HAP-1 (cell line): ENCODE results near the gene ATXN7L1.

Experiments
- DNase-seq, 2 experiments: peaks; one replicate each; pipeline ENCODE4 v3.0.0-alpha.2; 2016 to 2020; ENCODE audit warnings: low spot score in 2 of 2
- H3K27me3 ChIP-seq: fragments of 250-450 bp; sonication (Bioruptor Pico); 2 replicates; pipeline ENCODE4 v1.5.1; 2020; ENCODE audit warnings: low read depth, mild to moderate bottlenecking, moderate library complexity
- H3K36me3 ChIP-seq: fragments of 250-450 bp; sonication (Bioruptor Pico); replicated peaks from 2 replicates; pipeline ENCODE4 v1.5.1; 2020; ENCODE audit warnings: mild to moderate bottlenecking
- H3K4me1 ChIP-seq: fragments of 250-450 bp; sonication (Bioruptor Pico); 2 replicates; pipeline ENCODE4 v1.5.1; 2020; ENCODE audit warnings: mild to moderate bottlenecking
- H3K4me3 ChIP-seq: fragments of 250-450 bp; sonication (Bioruptor Pico); 2 replicates; pipeline ENCODE4 v1.5.1; 2020; ENCODE audit warnings: mild to moderate bottlenecking, moderate library complexity
- H3K9me3 ChIP-seq: fragments of 250-450 bp; sonication (Bioruptor Pico); 2 replicates; pipeline ENCODE4 v1.5.1; 2020; ENCODE audit warnings: mild to moderate bottlenecking, moderate library complexity
- in situ Hi-C: fragments of 300-500 bp; cut with MboI; formaldehyde crosslinking; loops from 3 replicates; pipeline ENCODE4 v1.14.3; 2020; ENCODE audit warnings: low sequenced_read_pairs, inconsistent platforms, mixed read lengths

Gene ATXN7L1

DNA sequence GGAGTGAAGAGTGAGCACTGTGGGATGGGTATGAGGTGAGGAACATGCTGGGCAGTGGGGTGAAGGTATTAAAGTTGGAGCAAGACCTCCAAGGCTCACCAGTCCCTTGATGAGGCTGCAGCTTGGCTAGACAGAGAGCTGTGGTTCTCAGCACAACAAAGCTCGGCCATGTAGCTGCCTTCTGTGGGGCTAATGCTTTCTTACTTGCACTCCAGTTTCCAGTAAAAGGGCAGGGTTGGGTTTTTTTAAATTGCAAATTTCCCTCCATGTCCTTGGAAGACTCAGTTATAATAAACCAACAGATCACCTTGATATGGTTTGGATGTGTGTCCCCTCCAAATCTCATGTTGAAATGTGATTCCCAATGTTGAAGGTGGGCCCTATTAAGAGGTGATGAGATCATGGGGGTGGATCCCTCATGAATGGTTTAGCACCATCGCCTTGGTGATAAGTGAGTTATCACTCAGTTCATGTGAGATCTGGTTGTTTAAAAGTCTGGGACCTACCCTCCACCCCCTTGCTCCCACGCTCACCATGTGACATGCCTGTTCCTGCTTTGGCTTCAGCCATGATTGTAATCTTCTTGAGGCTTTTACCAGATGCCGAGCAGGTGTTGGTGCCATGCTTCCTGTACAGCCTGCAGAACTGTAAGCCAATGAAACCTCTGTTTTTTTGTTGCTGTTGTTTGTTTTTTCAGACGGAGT lies 55.9 kb downstream of the ATXN7L1 start:
- in situ Hi-C loops: no loop called here
- no peak for DNase-seq
- 0 out of 2 replicates have a peak, but pooled peaks cover 3% of the 10 kb centered on the region for H3K9me3 ChIP-seq
- no peaks in the 10 kb centered on the region for H3K27me3 ChIP-seq
- no peaks in the 10 kb centered on the region for H3K4me1 ChIP-seq
- no peak overlapping the region for H3K4me3 ChIP-seq
- no peaks in the 10 kb centered on the region for H3K36me3 ChIP-seq

DNA sequence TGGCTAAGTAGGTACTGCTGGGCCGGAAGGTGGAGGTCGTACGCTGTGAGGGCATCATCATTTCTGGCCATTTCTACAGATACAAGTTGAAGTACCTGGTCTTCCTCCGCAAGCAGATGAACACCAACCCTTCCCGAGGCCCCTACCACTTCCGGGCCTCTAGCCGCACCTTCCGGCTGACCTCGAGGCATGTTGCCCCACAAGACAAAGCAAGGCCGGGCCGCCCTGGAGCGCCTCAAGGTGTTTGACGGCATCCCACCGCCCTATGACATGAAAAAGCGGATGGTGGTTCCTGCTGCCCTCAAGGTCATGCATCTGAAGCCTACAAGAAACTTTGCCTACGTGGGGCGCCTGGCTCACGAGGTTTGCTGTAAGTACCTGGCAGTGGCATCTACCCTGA lies 56.8 kb downstream of the ATXN7L1 start:
- H3K4me3 ChIP-seq: no peak overlapping the region
- in situ Hi-C loops: no loop called here
- H3K27me3 ChIP-seq: no peaks in the 10 kb centered on the region
- no peaks in the 10 kb centered on the region for H3K4me1 ChIP-seq
- H3K36me3 ChIP-seq: no peaks in the 10 kb centered on the region
- H3K9me3 ChIP-seq: 0 out of 2 replicates have a peak, but pooled peaks cover 3% of the 10 kb centered on the region
- no peak for DNase-seq

DNA sequence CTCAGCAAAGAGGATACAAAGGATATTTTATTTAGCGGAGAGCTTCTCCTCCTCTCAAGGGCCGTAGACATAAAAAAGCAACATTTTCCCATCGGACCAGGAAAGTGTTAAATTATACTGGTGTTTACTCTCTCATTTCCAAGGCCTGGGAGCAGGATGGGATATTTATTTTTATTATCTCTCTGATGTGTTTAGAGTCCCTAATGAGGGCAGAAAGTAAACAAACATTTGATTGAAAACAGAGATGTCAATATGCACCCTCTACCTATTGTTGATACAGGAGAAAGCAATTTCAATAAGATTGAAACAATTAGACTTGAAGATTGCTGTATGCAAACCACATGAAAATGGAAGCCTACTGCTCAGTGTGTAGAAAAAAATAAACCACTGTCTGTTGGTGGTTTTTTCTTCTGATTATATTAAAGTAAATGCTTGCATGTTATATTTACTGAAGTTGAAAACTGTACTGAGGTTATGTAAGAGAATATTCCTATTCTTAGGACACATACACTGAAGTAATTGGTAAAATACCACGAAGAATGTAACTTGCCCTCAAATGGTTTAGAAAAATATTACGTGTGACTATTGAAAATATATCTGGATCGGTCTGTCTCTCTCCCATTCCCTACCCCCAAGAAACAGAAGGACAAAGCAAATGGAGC lies 59.3 kb downstream of the ATXN7L1 start:
- Histone ChIP-seq H3K4me3 (no peak overlapping the region), H3K9me3 (no peaks in the 10 kb centered on the region), H3K27me3 (no peaks in the 10 kb centered on the region), H3K36me3 (no peaks in the 10 kb centered on the region), H3K4me1 (no peaks in the 10 kb centered on the region)
- in situ Hi-C loops: no loop called here
- no peak for DNase-seq

DNA sequence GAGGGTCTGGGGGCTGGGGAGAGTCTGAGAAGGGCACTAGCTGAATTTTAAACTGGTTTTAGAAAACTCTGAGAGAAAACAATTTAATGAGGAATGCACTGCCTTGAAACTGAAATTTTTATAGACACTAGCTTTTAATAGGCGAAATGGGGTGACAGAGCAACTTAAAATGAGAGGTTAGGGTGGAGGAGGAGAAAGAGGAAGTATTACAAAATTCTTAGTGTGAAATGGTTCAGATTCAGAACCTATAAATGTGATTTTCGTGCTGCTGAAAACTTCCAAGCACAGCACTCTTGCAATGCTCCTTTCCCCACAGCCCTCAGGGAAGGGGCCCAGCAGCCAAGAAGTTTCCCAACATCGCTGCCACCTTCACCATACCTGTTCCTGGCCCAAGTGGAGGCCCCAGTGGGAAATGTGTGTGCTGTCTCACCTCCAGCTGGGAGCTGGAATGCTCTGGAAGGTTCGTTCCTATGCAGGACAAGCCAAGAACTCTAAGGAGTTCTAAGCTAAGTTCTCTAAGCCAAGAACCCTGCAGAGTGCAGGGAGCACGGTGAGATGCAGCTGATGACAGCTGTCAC lies 60.0 kb downstream of the ATXN7L1 start:
- Histone ChIP-seq H3K9me3 (no peaks in the 10 kb centered on the region), H3K4me3 (no peak overlapping the region), H3K36me3 (no peaks in the 10 kb centered on the region), H3K4me1 (no peaks in the 10 kb centered on the region), H3K27me3 (no peaks in the 10 kb centered on the region)
- no peak for DNase-seq
- in situ Hi-C loops: no loop called here

DNA sequence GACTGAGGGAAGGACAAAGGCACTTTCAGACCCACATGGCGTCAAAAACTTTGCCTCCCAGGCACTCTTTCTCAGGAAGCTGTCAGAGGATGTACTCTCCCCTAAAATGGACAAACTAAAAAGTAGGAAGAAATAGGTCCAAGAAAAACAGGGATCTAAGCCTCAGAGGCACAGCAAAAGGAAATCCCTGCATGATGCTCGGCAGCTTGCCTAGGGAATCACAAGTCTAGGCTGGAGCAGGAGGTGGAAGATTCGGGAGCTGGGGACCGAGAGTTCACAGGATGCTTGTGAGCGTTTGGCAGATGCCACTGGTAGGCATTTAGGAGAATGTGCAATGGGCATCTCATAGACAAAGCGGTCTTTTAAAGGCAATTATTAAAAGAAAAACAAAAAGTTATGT lies 60.8 kb downstream of the ATXN7L1 start:
- Histone ChIP-seq H3K4me3 (no peak overlapping the region), H3K27me3 (no peaks in the 10 kb centered on the region), H3K9me3 (no peaks in the 10 kb centered on the region), H3K36me3 (no peaks in the 10 kb centered on the region), H3K4me1 (no peaks in the 10 kb centered on the region)
- DNase-seq: no peak
- in situ Hi-C loops: no loop called here

DNA sequence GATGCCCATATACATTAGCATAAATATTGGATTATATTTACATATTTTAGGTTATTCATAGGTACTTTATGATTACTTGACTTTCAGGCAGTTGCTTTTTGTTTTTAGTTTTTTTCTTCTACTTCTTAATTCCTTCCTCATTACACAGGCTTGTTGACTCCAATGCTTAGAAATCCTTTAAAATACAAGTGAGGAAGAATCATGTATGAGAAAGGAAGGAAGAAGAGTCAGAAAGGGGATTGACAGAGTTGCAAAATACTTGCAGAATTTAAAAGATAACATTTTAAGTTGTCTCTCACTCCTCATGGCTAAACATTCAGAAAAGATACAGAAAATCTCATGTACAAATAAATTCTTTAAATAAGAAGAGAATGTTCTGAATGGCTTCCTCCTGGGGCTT lies 61.9 kb downstream of the ATXN7L1 start:
- Histone ChIP-seq H3K27me3 (no peaks in the 10 kb centered on the region), H3K4me3 (no peak overlapping the region), H3K9me3 (no peaks in the 10 kb centered on the region), H3K4me1 (no peaks in the 10 kb centered on the region), H3K36me3 (no peaks in the 10 kb centered on the region)
- no peak for DNase-seq
- in situ Hi-C loops: no loop called here

DNA sequence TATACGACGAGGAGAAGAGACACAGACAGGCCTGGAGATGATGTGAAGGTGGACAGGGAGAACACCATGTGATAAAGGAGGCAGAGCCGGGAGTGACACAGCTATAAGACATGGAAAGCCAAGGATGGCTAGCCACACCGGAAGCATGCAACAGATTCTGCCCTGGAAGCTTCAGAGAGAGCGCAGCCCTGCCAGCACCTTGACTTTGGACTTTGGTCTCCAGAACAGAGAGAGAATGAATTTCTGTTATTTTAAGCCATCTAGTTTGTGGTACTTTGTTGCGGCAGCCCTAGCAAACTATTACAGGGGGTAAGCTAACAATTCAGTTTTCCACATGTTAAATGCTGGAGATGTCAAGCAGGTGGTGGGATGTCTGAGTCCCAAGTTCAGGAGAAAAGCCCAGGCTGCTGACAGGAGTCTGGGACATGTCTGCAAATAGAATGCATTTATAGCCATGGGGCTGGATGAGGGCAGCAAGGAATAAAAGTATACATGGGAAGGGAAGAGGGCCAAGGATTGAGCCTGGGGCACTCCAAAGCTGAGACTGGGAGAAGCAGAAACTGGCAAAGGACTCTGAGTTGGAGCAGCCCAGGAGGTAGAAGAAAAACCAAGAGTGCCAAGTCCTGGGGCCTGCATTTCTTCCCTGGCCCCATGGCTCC lies 65.1 kb downstream of the ATXN7L1 start:
- no peak for DNase-seq
- Histone ChIP-seq H3K27me3 (no peaks in the 10 kb centered on the region), H3K9me3 (no peaks in the 10 kb centered on the region), H3K4me1 (no peaks in the 10 kb centered on the region), H3K36me3 (no peaks in the 10 kb centered on the region), H3K4me3 (no peak overlapping the region)
- in situ Hi-C loops: no loop called here

DNA sequence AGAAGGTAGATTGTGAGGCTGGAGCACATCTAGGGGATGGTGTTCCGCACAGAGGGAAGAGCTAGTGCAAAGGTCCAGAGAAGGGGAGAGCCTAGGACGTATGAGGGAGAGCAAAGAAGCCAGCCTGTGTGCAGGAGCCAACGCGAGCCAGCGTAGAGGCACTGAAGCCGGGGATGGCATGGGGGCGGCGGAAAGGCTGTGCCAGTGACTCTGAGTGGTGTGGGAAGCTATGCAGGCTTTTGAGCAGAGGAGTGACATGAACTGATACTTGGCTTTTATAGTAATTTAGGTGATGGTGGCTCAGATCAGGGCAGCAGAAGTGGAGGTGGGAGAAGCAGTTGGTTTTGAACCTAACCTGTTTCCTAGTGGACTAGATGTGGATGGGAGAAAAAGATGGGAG lies 65.8 kb downstream of the ATXN7L1 start:
- in situ Hi-C loops: no loop called here
- Histone ChIP-seq H3K36me3 (no peaks in the 10 kb centered on the region), H3K9me3 (no peaks in the 10 kb centered on the region), H3K4me3 (no peak overlapping the region), H3K4me1 (no peaks in the 10 kb centered on the region), H3K27me3 (no peaks in the 10 kb centered on the region)
- no peak for DNase-seq

DNA sequence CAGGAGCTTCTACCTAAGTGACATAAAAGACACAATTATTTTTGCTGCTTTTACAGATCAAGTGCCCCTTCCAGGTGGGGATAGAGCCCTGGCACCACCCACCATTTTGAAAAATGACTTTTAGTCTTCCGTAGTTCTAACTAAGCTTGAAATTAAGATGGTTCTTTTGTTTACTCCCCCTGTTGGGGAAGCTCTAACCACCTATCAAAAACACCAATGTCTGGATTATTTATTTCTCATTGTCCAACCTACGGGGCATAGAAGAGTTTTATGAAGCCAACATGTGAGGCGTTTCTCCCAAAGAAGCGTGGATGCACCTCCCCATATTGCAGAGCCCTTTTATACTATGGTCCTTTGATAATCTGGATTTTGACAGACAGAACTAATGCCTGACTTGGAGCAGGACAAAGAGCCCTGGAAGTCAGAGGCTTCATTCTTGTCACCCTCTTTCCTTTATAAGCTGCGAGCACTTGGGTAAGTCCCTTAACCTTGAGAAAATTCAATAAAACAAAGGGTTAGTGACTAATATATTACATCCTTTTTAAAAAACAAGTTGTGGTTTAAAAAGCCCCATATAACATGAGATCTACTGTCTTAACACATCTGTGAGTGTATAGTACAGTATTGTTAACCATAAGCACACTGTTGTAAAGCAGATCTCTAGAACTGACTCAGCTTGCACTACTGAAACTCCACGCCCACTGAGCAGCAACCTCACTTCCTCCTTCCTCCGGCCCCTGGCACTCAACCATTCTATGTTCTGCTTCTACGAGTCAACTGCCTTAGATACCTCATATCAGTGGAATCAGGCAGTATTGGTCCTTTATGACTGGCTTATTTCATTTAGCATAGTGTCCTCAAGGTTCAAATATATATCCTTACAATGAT lies 67.5 kb downstream of the ATXN7L1 start:
- no peak overlapping the region for H3K4me3 ChIP-seq
- H3K27me3 ChIP-seq: no peaks in the 10 kb centered on the region
- DNase-seq: no peak
- in situ Hi-C loops: no loop called here
- H3K9me3 ChIP-seq: no peaks in the 10 kb centered on the region
- H3K4me1 ChIP-seq: no peaks in the 10 kb centered on the region
- no peaks in the 10 kb centered on the region for H3K36me3 ChIP-seq

DNA sequence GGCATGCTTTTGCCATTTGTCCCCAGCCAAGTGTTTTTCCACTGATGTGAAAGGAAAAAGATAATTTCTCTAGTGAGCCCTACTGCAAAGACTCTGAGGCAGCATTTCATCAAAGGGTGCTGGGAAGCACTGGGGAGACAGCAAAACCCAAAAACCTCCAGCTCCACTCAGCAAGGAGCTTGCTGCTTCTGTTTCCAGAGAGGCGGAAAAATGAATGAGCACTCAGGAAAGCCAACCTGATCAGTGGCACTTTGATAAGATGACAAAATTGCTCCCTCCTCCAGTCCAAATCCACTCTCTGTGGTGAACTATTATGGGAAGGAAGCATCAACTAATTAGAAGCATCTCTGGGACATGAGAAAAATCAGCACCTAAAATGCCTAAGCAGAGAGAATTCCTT lies 68.2 kb downstream of the ATXN7L1 start:
- in situ Hi-C loops: no loop called here
- Histone ChIP-seq H3K9me3 (no peaks in the 10 kb centered on the region), H3K36me3 (no peaks in the 10 kb centered on the region), H3K4me1 (no peaks in the 10 kb centered on the region), H3K27me3 (no peaks in the 10 kb centered on the region), H3K4me3 (no peak overlapping the region)
- no peak for DNase-seq

DNA sequence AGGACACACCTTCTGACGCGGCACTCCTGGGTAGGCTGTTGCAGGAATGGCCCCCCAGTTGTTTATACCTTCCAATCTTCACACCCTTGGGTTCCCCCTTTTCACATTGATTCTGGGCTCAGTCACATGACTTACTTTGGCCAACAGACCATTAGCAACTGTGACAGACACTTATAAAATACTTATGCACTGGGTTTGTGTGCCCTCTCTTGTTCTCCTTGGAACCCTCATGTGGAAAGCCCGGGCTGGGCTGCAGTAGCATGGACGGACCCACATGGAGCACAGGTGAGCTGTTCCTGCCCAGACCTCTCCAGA lies 69.0 kb downstream of the ATXN7L1 start:
- no peaks in the 10 kb centered on the region for H3K27me3 ChIP-seq
- no peak overlapping the region for H3K4me3 ChIP-seq
- in situ Hi-C loops: no loop called here
- no peaks in the 10 kb centered on the region for H3K36me3 ChIP-seq
- no peaks in the 10 kb centered on the region for H3K4me1 ChIP-seq
- DNase-seq: no peak
- no peaks in the 10 kb centered on the region for H3K9me3 ChIP-seq

DNA sequence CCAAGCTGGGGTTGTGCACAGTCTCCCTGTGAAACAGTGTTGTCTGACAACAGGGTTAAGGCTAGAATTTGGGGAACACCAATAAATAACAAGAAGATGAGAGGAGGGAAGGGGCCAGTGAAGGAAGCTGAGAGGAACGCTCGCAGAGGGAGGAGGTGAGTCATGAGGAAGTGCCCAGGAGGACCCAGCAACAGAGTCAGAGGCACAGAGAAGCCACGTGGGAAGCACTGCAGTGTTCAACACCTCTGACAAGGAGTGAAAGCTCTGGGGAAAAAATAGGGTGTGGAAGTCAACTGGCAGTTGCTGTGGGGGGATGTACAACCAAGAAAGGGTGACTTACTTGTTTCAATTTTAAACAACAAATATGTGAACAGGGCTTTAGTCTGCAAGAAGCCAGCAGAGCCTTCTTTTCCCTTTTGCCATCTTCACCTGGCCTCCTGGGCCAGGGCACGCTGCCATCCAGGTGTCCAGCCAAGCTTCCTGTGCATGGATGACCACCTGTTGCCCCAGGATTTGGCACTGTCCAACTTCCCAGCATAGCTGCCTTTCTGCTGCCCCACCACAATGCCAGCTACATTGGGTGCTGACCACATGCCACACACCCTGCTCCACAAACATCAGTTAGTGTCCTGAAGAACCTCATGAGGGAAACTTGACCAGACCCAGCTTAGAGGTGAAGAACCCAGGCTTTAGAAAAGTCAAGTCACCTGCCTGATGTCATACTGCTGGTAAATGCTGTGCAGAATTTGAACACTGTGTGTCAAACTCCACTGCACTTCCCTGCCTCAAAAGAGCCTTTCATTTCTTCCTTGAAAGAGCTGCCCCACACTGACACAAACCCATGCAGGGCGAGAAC lies 69.6 kb downstream of the ATXN7L1 start:
- H3K9me3 ChIP-seq: no peaks in the 10 kb centered on the region
- no peaks in the 10 kb centered on the region for H3K4me1 ChIP-seq
- no peak overlapping the region for H3K4me3 ChIP-seq
- in situ Hi-C loops: no loop called here
- no peaks in the 10 kb centered on the region for H3K36me3 ChIP-seq
- no peaks in the 10 kb centered on the region for H3K27me3 ChIP-seq
- DNase-seq: no peak
